Fibroblast of pulmonary artery (primary cell): ENCODE measurements around the gene KLLN.
"Not testable (repeated sequence)": the region's sequence is repeated elsewhere in the genome, so short reads cannot be mapped to it uniquely, and the experiment has no call there.

ENCODE experiments used
- DNase-seq: peaks from one replicate; pipeline ENCODE4 v3.0.0-alpha.2; 2010; ENCODE audit warnings: low read depth
- H3K4me3 ChIP-seq: replicated peaks from 2 replicates; pipeline ENCODE4 v1.5.1; 2011; ENCODE audit warnings: low read depth, mild to moderate bottlenecking, control low read depth, low read length, moderate library complexity
- CTCF ChIP-seq: IDR thresholded peaks from 2 replicates; pipeline ENCODE4 v1.5.1; 2011; ENCODE audit warnings: mild to moderate bottlenecking, control low read depth, low read length, inconsistent platforms; ENCODE audit errors: missing control alignments

KLLN gene

GRCh38 chr10:87852089-87852488 is 11.2 kb downstream of the KLLN start:
- TF ChIP-seq CTCF, result no peak
- DNase-seq, result no peak
- no peak overlapping the region for H3K4me3 ChIP-seq

DNA sequence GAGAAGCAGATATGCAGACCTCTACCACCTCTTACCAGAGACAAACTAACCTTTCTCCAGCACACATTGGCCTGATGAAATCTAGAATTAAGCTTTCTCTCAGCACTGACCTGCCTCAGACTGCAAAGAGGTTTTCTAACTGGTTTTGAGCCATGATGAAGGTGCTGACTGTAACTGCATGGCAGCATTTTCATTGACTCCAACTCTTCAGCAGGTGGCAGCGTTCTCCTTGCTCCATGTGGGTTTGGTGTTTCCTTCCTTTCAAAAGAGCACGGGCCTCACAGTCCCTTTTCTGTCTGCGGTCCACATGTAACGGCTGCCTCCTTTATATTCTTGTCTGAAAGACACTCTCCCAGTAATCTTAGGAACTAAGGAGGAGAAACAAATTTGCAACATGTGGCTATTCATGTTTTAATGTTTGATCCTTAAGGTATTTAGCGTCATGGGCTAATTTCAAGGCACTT is 12.6 kb downstream of the KLLN start:
- peak; percentile 81 for DNase-seq
- TF ChIP-seq CTCF, result peak; percentile 82
- no peak overlapping the region for H3K4me3 ChIP-seq

DNA sequence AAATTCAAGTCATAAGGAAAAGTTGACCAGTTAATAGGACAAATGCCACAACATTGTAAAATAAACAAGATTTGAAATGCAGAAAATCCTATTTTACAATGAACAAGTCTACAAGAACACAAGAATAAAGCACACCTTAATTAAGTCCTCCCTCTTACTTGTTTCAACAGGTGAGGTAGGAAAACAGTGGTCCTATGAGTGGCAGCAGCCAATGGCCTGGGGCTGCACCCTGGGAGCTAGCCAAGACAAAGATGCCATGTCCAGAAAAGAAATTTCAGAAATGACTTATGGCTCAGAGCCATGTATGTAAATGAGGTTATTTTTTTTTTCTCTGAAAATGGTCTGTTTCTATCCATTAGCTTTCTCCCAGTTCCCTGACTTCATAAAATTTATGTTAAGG is 14.3 kb downstream of the KLLN start:
- TF ChIP-seq CTCF, result no peak
- DNase-seq, result no peak
- H3K4me3 ChIP-seq, result no peak overlapping the region

GRCh38 chr10:87847550-87847949 is 15.8 kb downstream of the KLLN start:
- no peak overlapping the region for H3K4me3 ChIP-seq
- no peak for TF ChIP-seq CTCF
- DNase-seq, result no peak

DNA sequence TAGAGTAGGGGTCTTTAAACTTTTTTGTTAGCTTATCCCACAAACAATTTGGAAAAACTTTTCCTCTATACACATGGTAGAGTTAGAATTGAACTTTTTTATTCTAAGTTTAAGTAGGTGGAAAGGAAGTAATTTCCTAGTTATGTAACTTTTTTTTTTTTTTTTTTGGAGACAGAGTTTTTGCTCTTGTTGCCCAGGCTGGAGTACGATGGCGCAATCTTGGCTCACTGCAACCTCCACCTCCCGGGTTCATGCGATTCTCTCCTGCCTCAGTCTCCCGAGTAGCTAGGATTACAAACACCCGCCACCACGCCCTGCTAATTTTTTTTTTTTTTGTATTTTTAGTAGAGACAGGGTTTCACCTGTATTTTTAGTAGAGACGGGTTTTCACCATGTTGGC is 16.6 kb downstream of the KLLN start:
- not testable (repeated sequence) for H3K4me3 ChIP-seq, DNase-seq

- no peak for TF ChIP-seq CTCF
- DNase-seq, result peak; percentile 88
Observed at GRCh38 chr10:87846023-87846422, 17.3 kb downstream of the KLLN start.

GRCh38 chr10:87845624-87845998 is 17.7 kb downstream of the KLLN start:
- no peak overlapping the region for H3K4me3 ChIP-seq
- DNase-seq, result no peak
- TF ChIP-seq CTCF, result no peak

More at GRCh38 chr10:87846023-87846422, 17.3 kb downstream of the KLLN start:
- no peak overlapping the region for H3K4me3 ChIP-seq
